NCI-H446 treated with DMSO at 0.1 percent for 48 hours (cell line): ENCODE data around the gene NCAM1.
"Not testable (repeated sequence)": the region's sequence is repeated elsewhere in the genome, so short reads cannot be mapped to it uniquely, and the experiment has no call there.

ENCODE experiments used
- DNase-seq: peaks from one replicate; lab custom pipeline; 2025; lab: John Stamatoyannopoulos, UW

NCAM1 gene

DNA sequence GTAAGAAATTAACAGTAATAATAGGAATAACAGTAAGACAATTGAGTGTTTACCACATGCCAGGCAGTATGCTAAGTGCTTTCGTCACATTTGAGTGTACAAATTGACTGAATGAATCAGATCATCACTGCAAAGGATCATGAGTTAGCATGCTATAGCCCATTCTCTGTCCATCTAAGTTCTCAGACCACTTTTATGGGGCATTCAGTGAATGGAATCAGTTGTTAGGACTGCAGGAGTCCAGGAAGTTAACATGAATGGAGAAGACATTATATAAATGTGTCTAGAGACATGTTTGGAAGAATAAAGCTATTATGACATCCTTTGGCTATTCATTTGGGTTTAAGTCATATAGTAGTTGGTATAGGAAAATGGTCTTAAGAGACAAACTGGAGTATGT lies 59.9 kb downstream of the NCAM1 start:
- no peak for DNase-seq

GRCh38 chr11:113022262-113022661 lies 61.0 kb downstream of the NCAM1 start:
- no peak for DNase-seq

DNA sequence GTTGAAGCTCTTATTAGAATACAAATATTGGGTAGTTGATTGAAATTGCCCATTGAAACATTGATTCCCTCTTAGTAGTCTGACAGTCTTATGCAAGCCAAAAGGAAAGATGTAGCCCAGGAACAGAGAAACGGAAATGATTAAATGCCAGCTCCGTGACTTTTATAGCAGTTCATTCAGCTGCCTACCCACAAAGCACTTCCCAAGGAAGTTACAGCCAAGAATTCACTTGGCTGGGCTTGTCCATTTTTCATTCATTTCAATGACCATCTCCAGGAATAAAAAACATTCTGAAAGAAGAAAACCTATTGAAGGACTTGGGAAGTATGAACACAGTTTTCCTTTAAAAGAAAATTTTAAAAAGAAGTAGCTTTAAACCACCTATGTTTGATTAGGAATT lies 62.0 kb downstream of the NCAM1 start:
- DNase-seq = peak; percentile 44

GRCh38 chr11:113023986-113024385 lies 62.8 kb downstream of the NCAM1 start:
- DNase-seq = no peak

GRCh38 chr11:113026778-113027177 lies 65.6 kb downstream of the NCAM1 start:
- no peak for DNase-seq

DNA sequence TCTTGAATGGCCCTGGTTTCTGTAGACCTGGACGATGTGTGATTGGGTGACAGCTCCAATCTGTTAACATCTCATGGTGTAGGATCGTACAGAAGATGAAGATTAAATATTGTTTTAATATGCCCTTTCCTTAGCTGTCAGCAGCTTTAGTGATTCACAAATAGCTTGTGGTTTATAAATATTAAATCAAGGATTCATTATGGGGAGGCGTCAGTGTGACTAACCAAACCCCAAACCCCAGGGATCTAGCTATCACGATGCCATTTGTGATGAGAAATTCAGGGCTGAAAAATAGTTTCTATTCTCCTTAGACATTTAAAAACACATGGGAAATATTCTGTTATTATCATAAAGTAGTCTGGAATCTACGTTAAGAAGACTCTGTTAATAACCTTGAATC lies 73.4 kb downstream of the NCAM1 start:
- DNase-seq = no peak

DNA sequence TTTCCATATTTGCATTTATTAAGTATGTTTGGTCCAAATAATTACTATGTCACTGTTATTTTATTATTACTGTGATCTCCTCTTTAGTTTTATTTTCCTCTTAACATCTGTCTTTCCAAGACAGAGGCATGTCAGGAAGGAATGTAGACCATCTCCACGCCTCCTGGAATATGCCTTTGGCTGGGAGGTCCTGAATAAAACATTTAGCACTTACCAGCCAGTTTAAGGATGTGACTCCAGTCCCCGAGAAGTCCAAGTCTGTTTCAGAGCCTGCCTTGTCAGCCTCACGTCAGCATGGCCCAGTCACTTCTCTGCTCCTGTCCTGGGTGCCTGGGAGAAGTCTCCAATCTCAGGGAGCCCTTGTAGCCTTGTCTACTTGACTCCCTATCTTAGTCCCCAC lies 74.5 kb downstream of the NCAM1 start:
- no peak for DNase-seq

DNA sequence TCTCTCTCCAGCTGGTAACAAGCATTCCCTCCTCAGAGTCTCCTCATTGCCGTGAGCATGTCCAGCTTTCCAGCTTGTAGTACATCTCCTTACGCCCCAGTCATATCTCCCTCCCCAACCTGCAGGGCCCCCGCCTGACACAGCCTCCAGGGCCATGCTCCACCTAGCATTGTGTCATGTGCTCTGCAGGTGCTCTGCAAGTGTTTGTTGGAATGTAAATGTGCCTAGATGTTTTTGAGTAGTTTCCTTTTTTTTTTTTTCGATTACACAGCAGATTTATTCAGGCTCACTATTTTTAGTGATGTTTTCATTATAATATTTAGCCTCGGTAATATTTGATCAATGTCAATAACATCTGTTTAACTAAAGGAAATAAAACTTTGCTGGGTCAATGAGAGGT lies 82.5 kb downstream of the NCAM1 start:
- no peak for DNase-seq

DNA sequence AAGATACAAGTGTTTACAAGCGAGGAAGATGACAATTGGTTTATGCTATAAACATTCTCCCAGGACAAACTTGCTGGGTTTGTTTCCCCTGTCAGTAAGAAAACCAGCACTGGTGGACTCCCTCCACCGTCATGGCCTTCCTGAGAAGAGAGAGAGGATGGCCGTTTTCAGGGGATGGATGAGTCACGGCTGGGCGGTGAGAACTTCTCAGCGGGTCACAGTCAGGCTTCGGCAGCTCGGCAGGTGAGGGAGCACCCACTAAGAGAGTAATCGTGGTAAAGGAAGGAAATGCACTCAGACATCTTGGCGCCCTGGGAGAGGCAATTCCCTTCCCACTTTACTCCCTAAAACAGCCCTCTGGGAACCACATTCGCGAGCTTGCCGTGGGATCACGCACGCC lies 83.9 kb downstream of the NCAM1 start:
- no peak for DNase-seq

GRCh38 chr11:113046866-113047265 lies 85.6 kb downstream of the NCAM1 start:
- no peak for DNase-seq

GRCh38 chr11:113048820-113049768 lies 87.9 kb downstream of the NCAM1 start:
- peak; percentile 50 for DNase-seq

DNA sequence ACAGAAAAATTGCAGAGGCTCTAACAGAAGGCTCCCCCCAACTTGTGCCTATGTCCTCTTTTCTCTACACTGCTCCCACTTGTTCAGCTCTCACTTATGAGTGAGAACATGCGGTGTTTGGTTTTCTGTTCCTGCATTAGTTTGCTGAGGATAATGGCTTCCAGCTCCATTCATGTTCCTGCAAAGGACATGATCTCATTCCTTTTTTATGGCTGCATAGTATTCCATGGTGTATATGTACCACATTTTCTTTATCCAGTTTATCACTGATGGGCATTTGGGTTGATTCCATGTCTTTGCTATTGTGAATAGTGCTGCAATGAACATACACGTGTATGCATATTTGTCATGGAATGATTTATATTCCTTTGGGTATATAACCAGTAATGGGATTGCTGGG lies 91.8 kb downstream of the NCAM1 start:
- not testable (repeated sequence) for DNase-seq

GRCh38 chr11:113057038-113057437 lies 95.8 kb downstream of the NCAM1 start:
- no peak for DNase-seq

DNA sequence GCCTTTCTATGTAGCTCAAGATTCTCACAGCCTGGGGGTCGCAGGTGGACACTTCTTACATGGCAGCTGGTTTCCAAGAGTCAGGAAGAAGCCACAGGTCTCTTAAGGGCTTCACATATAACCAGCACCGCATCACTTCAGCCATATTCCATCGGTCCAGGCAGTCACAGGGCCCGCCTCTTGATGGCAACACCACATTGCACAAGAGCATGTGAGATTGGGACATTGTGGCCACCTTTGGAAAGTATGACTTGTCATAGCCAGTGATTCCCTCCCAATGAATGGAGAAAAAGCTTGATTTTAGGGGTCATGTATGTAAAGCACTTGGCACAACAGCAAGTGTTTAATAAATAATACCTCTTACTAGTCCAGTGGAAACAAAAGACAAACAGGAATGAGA lies 98.3 kb downstream of the NCAM1 start:
- no peak for DNase-seq

DNA sequence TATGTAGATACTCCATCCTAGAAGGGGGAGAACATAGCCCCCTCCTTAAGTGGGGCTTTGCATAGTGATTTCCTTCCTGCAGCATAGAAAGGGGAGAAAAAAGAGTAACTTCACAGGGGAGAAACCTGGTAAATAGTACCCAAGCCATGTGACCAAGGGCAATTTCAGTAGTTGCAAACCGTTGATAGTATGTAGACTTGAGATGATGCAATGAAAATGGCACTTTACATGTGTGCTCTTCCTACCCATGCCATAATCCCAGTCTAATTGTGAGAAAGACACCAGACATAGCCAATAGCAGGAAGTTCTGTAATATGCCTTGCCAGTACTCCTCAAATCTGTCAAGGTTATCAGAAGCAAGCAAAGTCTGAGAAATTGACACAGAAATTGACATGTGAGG lies 104.1 kb downstream of the NCAM1 start:
- DNase-seq = no peak

- DNase-seq = no peak
Observed at GRCh38 chr11:113072237-113072858, 111.1 kb downstream of the NCAM1 start.

DNA sequence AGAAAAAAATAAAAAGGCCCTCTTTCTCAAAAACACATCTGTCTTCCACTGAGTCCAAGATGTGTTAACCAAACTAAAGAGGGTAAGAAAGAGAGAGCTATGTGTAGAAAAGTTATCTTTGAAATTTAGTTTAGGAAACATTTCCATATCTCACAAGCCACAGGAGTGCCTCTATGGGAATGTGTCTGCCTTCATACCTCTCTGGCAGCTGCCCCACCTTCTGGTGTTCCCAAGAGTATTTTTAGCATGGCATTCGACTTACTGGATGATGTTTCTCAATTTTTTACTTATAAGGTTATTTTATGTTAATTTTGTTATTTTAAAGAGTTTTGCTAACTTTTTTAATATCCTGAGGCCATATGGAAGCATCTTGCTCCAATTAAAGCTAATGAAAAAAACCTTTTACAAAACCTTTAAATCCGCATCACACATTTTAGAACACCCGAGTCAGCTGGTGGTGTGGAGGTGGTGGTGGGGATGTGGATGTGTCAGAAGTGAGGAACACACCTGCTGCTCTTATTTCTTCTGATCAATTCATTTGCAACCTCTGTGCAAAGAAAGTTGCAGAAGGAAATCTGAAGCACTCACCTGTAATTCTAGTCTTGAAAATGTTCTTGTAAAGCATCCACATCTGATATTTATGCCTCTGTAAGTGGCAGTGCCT lies 112.2 kb downstream of the NCAM1 start:
- DNase-seq = no peak

GRCh38 chr11:113075586-113076095 lies 114.4 kb downstream of the NCAM1 start:
- DNase-seq = no peak

DNA sequence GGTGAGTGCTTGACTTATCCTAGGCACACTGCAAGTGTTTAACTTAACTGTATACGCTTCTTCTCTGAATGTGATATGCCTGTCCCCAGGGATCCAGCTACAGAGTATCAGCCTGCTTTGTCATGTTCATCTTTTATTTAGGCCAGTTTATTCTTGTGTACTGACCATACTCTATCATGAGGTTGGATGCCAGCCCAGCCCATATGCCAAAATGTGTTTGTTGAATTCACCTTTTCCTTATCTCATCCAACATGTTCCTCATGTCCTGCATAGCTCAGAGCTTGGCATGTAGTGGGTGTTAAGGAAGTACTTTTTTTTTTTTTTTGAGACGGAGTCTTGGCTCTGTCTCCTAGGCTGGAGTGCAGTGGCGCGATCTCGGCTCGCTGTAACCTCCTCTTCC lies 116.2 kb downstream of the NCAM1 start:
- no peak for DNase-seq

- no peak for DNase-seq
Observed at GRCh38 chr11:113082341-113082955, 121.2 kb downstream of the NCAM1 start.

DNA sequence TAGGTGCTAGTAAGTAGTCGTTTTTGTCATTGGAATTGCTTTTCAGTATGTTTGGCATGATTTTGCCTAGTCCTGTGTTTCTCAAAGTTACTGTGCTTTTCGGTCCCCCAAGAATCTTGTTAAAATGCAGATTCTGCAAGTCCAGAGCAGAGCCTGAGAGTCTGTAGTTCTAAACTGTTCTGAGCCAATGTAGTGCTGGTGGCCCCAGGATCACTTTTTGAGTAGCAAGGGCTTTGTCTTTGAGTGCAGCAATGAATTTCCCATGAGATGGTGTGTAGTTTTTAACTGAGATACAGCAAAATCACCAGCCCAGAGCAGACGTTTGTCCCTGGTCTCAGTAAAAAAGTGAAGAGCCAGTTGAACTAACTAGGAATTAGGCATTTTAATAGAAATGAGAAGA lies 122.4 kb downstream of the NCAM1 start:
- no peak for DNase-seq

- DNase-seq = no peak
Observed at GRCh38 chr11:113084297-113084696, 123.1 kb downstream of the NCAM1 start.
